HG03139 (cell line): ENCODE data around the gene USP32.
"Not testable (repeated sequence)": the region's sequence is repeated elsewhere in the genome, so short reads cannot be mapped to it uniquely, and the experiment has no call there.

Experiments used
- ATAC-seq: cut with Tn5 transposase; IDR thresholded peaks from one replicate; pipeline ENCODE4 v1.9.1; 2021; ENCODE audit not compliant: unreplicated experiment

The USP32 gene

GRCh38 chr17:60403962-60404361, 12.0 kb upstream of the USP32 start:
- ATAC-seq, result no peak

DNA sequence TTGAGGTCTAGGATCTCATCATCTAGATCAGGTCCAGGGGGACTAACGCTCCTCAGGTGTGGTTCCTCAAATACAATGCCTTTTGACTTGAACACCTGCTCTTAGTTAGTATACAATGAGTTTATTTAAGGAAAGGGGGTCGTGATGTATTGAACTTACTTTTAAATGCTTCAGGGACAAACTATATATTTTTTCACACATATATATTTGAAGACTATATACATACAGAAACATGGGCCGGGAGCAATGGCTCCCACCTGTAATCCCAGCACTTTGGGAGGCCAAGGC, 11.5 kb upstream of the USP32 start:
- no peak for ATAC-seq

- no peak for ATAC-seq
Observed at GRCh38 chr17:60401819-60402218, 9.9 kb upstream of the USP32 start.

DNA sequence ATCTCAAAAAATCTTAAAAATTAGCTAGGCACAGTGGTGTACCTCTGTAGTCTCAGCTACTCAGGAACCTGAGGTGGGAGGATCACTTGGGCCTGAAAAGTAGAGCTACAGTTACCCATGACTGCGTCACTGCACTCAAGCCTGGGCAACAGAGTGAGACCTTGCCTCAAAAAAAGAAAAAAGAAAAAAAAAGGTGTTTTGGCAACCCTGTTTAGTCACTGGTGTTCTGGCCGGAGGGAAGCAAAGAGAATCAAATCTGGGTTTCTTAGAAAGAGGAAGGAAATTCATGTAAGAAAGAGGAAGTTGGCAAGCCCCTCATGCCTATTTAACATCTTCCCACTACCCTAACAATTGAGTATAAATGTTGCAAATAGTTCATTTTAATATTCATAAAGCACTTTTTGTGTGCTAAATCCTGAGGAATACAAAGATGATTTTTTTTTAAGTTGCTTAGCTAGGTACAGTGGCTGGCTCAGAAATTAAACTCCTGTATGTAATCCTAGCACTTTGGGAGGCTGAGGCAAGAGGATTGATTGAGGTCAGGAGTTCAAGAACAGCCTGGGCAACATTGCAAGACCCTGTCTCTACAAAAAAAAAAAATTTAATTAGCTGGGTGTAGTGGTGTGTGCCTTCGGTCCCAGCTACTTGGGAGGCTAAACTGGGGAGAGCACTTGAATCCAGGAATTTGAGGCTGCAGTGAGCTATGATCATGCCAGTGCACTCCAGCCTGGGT, 6.5 kb upstream of the USP32 start:
- peak; percentile 62 for ATAC-seq

DNA sequence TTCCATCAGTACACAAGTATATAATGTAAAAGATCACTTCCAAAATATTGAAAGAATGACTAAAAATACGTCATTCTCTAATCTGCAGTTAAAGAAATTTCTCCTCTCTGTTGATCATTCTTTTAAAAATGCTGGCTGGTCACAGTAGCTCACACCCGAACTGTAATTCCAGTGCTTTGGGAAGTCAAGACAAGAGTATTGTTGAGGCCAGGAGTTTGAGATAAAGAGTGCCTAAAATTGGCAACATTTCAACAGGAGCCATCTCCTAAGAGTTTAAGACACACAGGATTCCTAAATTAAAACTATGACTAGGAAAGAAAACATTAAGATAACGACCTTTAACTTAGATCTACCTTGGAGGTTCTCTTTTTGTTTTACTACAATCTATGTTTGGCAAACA, 4.5 kb upstream of the USP32 start:
- no peak for ATAC-seq

DNA sequence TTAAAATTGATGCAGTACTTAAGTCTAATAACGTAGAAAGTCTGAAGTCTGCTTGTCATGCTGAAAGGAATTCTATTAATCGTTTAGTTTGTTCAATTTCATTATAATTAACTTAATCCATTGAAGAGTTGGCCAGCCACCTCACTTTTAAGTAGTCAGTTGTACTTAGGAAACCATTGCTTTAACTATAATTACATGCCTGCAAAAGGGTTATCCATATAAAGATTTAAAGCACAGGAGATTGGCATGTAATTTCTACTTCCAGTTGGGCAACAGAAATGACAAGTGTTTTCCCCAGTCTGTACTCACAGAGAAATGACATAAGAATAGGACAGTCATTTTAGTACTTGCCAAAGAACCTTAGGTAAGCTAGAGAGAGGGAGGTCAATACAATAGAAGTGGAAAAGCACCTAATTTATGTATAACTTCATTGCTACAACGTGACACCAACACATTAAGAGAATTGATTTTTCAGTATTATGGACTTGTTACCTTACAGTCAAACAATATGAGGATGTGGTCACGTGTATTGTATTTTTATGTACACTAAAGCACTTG, 3.7 kb upstream of the USP32 start:
- no peak for ATAC-seq

DNA sequence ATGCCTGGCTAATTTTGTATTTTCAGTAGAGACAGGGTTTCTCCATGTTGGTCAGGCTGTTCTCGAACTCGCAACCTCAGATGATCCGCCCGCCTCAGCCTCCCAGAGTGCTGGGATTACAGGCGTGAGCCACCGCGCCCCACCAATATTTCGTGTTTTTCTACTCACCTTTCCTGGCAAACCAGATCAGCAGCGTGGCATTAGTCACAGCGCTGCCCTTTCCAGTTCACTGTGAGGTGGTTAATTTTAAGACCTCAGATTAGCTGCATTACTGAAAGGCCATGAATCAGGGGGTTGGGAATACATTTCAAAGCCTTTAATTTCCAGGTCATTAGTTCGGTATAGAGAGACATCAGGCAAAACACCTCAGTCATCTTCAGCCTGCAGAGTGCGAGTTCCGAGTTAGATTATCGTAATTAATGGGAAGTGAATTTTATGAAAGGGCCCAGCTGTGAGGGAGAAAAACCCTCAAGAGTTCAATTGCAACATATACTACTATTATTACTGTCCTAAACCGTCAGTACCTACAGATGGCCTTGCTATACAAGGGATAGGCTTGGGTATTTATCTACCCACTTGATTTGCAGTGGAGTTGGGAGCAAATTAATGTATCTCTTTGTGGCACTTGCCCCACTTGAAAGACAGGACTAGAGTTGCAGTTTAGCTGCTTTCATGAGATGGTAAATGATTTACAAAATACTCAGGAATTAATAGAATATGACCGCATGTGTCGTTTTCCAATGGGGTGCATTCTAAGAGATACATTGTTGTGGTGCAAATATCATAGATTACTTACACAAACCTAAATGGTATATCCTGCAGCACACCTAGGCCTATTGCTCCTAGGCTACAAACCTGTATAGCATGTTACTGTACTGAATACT, 2.1 kb upstream of the USP32 start:
- ATAC-seq, result no peak

DNA sequence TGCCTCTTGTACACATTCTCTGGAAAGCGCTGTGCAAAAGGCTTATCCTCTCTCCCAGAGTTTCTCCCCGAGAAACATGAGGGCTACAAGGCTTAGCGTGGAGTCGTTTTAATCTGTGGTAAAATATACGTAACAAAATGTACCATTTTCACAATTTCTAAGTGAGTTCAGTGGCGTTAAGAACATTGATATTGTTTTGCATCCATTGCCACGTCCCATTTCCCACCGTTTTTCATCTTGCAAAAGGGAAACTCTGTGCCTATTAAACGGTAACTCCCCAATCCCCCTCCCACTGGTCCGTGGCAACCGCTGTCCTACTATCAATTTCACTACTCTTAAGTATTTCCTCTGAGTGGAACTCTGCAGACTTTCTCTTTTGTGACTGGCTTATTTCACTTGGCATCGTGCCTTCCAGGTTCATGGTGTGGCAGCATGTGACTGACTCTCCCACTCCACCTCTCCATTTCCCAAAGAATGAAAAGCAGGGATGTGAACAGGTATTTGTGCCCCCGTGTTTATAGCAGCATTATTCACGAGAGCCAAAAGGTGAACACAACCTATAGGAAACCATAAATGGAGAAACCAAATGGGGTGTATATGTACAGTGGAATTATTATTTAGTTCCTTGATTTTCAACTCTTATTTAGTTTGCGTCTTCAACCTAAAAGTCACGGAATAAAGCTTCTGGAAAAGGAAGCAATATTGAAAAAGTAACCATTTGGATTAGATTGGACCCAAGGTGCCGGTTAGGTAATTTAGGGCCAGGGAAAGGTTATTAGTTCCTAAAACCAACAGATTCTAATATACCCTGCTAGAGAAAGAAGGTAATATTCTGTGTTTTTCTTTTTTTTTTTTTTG, 1.1 kb upstream of the USP32 start:
- no peak for ATAC-seq

GRCh38 chr17:60391471-60392041, 377 bp downstream of the USP32 start:
- ATAC-seq, result peak; percentile 16

DNA sequence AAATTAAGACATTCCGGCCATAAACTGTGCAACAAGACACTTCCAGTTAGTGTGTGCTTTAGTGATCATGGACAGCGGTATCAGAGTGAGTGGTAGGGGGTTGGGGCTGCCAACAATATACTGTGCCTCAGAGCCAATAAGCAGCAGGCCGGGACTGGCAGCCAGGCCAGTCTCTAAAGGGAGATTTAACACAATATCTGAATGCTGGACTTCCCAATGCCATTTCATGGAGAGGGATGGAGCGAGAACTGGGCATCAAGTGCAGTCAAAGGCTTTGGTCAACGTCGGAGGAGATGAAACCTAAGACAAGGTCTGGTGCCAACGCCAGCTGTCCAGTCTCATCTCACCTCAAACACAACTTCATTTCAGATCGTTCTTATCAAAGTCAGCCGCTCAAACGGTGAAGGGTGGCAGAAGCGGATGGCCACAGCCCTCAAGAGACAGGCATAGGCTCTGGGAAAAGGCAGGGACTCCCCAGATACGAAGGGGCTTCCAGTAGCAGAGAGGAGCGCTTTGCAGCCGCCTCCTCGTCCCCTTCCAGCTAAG, 935 bp downstream of the USP32 start:
- no peak for ATAC-seq

DNA sequence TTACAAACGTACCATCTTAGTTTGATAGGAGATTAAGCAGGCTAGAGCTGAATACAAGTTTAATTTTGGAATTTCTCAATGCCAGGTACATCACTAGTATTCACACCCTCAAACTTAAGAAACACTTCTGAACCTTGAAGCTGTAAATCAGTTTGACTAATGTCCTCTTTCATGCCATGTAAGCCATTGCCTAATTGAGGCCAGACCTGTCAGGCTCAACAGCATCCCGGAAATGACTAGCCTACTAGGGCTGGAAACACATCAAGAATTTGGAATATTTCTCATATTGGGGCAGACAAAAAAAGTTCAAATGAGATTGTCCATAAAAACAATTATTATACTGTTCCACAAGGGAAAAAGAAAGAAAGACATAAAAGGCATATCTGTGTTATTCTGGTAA, 1.7 kb downstream of the USP32 start:
- ATAC-seq, result no peak

DNA sequence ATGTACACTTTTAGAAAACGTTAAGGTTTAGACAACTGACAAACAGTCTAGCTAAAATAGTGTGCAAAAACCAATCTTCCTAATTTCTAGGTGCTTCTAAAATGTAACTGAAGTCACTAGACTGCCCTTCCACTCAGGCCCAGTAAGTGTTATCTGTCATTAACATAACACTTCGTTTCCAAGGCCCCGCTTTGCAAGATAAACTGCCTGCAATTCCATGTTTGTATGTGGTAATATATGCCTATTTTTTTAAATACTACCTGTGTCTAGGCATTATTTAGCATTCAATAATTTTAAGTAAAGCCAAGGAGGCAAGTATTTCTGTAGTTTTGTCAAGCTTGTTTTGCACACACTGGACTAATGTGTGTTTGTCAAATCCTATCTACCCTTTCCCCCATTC, 3.2 kb downstream of the USP32 start:
- no peak for ATAC-seq

- ATAC-seq, result no peak
Observed at GRCh38 chr17:60387666-60388065, 4.3 kb downstream of the USP32 start.

DNA sequence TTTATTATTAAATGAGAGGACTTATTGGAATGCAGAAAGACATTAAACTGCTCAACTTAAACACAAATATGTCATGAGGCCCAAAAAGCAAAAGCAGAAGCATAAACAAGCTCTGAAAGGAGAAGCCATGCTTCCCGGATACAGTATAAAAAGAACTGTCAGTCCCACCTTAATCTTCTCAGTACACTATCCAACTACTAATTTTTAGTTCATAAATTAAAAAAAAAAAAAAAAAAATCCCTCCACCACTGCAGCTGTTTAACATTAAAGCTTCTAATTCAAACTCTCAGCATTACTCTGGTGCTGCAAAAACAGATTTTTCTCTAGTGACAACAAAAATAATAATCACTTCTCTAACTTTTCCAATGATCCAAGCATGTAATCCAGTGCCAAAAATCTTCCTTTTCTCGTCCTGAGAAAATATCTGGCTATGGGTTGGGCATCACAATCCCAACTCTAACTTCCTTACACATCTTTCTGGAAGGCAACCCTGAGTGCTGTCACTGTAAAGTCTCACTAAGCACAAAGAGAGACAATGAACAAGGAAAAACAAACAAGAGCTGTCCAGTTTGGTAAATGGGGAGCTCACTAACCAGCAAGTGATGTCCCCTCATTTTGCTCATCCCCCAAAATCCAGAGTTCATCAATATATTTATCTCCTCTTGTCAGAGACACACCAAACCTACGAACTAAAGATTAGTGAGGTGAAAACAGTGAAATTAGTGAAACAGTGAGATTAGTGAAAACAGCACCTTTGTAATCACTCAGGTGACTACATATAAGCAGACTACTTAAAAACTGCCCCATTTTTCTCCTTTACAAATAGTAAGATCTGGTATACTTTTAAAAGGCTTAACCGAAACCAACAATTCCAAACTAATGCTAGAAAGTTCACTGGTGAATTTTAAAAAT, 5.5 kb downstream of the USP32 start:
- ATAC-seq, result no peak

DNA sequence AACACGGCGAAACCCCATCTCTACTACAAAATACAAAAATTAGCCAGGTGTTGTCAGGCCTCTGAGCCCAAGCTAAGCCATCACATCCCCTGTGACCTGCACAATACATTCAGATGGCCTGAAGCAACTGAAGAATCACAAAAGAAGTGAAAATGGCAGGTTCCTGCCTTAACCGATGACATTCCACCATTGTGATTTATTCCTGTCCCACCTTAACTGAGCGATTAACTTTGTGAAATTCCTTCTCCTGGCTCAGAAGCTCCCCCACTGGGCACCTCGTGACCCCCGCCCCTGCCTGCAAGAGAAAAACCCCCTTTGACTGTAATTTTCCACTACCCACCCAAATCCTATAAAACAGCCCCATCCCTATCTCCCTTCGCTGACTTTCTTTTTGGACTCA, 7.0 kb downstream of the USP32 start:
- not testable (repeated sequence) for ATAC-seq

- ATAC-seq, result no peak
Observed at GRCh38 chr17:60383379-60383778, 8.6 kb downstream of the USP32 start.

- ATAC-seq, result no peak
Observed at GRCh38 chr17:60381958-60382357, 10.0 kb downstream of the USP32 start.

- ATAC-seq, result not testable (repeated sequence)
Observed at GRCh38 chr17:60379461-60379860, 12.5 kb downstream of the USP32 start.

GRCh38 chr17:60378187-60378586, 13.7 kb downstream of the USP32 start:
- not testable (repeated sequence) for ATAC-seq
